ENCODE results near the gene MRGPRF.
"Not testable (repeated sequence)": the region's sequence is repeated elsewhere in the genome, so short reads cannot be mapped to it uniquely, and the experiment has no call there.

The MRGPRF gene

DNA sequence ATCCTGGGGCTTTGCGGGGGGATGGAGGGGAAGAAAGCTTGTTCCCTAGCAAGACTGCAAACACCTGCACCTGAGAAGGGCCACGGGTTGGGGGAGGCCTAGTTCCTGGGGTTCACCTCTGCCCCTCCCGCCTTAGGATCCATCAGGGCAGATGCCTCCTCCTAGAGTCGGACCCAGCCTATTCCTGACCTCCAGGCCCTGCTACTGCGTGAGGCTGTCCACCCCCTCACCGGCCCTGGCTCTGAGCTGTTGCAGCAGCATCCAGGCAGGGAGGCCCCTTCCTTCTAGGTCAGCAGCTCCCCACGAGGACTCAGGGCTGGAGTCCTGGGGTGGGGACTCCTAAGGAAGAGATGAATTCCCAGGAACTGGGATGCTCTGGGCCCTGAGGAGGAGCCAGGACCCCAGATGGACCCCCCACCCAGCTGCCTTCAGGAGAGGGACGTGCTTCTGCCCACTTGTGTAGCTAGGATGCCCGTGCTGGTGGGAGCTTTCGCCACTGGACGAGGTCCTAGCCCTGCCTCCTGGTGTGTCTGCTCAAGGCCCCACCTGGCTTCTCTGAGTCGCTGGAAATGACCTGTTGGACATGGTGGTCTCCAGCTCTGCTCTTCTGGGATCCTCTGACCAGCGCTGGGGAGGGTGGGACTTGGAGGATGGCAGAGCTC is 10.3 kb downstream of the MRGPRF start:
- no peak for DNase-seq (ENCODE audit: low read depth)

DNA sequence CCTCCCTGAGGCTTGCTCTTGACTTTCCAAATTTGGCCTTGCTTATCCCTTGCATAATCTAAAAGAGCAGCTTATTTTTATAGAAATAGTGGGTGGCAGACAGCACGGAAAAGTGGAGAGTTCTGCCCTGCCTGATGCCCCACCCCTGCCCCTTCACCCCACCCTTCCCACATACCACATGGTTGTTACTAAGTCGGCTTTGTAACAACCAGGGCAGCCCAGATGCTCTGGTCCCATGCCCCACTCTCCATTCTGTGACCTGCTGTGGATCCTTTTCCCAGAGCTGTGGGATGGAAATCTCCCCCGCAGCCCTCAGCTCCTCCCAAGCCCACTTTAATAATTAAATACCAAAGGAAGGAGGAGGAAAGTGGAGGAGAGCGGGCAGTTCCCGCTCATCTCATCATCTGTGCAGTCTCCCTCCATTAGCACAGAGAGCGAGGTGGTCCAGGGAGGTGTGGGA is 10.9 kb downstream of the MRGPRF start:
- DNase-seq (ENCODE audit: low read depth) = no peak

DNA sequence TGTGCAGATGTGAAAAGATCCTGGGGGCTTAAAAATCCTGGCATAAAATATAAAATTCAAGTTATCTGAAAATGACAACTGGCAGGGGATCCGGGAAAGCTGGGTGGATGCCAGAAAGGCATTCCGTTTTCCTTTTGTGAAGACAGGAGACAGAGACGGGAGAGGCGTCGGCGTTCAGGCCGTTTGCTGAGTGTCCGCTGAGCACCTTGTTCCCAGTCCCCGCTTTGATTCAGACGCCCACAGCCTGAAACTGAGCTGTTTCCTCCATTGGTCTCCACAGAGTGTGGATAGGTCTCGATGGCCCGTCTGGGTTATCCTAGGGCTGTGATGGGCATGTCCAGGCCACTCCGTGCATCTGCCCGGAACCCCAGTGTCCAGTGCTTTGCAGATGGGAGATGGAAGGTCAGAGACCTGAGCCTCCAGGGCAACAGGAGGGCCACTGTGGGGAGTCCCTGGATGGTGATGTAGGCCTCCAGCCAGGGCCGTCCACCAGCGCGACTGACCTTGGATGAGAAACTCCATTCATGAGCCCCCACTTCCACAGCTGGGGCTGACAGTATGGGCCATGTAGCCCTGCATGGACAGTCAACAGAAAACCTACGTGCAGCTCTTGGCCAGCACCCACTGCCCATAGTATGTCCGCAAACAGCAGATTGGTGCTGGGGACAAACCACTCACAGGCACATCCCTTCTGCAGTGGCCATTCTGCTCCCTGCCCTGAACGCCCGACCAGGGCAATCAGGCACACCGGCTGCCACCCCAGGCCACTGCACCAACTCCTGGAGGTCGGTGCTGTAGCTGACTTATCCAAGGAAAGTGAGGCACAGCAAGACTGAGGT is 11.6 kb downstream of the MRGPRF start:
- no peak for DNase-seq (ENCODE audit: low read depth)

DNA sequence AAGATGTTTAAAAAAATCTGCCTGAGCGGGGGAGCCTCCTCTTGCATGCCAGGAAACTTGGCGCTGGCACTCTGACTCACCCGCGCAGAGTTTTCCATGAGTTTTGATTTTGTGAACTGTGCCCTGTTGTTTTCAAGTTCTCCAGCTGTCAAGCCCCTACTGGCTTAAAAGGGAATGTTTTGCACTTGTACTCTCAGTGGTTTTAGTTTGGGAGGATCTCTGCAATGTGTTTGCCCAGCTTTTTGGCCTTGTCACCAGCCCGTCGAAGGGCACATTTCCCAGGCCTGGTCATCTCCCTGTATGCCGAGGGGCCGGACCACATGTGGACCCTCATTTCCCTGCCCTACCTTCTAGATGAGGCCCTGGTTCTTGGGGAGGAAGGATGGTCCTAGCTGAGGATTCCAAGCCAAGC is 12.2 kb downstream of the MRGPRF start:
- DNase-seq (ENCODE audit: low read depth) = no peak

DNA sequence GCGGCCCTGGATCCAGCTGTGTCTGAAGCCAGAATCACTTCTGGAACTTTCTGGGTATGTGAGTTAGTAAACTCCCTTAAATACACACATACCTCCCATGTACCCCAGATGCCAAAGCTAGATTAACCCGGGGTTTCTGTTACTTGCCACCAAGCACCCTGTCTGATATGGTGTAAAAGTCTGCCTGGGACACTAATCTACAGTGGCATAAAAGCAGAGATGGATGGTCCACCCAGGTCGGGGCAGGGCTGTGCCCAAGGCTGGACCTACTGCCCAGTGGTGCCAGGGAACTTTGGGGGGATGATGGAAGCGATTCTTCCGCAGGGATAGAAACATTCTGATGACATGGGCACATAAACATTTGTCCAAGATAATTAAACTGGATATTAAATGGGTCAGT is 12.7 kb downstream of the MRGPRF start:
- DNase-seq (ENCODE audit: low read depth) = no peak

DNA sequence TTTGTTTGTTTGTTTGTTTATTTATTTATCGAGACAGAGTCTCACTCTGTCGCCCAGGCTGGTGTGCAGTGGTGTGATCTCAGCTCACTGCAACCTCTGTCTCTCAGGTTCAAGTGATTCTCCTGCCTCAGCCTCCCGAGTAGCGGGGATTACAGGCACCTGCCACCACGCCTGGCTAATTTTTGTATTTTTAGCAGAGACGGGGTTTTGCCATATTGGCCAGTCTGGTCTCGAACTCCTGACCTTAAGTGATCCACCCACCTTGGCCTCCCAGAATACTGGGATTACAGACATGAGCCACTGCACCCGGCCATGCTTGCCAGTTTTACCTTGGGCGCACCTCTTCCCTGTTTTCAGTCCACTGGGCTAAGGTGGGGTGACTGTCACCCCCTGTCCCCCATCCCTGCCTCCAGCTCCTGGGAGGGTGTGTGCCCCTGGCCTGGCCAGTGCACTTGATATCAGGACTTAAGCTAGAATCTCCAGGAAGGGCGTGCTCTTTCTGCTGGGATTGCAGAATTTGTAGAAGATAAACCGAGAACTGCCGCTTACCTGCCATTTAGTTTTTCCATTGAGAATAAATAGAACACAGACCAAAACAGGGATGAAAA is 13.2 kb downstream of the MRGPRF start:
- not testable (repeated sequence) for DNase-seq (ENCODE audit: low read depth)

DNA sequence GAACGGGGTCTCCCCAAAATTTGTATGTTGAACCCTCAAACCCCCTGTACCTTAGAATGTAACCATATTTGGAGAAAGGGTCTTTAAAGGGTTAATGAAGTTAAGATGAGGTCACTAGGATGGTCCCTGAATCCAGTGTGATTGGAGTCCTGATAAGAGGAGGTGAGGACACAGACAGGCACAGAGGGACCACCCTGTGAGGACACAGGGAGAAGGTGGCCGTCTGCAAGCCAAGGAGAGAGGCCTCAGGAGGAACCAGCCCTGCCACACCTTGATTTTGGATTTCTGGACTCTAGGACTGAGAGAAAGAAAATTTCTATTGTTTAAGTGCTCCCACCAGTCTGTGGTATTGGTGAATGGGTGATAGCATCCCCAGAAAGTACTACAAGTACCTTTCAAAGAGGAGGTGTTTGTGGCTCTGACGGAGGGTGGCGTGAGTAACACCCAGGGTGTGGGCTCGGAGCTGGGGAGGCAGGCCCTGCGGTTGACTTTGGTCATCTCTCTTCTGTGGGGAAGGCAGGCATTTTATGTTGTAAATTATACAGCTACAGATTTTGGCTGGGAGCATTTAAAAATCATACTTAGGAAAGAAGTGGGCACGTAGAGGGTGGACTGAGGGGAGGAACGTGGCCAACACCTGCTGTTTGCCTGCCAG is 13.8 kb downstream of the MRGPRF start:
- DNase-seq (ENCODE audit: low read depth) = no peak

DNA sequence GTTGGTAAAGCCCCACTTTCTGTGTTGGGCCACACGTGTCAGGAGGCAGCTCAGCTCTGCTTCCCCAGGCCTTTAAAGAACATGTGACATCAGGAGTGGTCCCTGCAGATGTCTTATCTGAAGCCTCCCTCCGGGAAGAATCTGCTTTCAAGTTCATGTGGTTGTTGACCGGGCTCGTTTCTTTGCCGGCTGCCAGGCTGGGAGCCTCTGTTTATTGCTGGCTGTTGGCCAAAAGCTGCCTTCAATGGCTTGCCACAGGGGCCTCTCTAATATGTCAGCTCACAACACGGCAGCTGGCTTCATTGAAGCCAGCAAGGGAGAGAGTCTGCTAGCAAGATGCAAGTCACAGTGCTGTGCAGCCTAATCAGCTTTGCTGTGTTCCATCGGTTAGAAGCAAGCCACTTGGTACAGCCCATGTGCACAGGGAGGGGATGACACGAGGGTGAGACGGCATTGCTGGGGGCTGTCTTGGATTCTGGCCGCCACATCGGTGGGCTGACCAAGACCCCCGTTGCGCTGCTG is 14.6 kb downstream of the MRGPRF start:
- DNase-seq (ENCODE audit: low read depth) = no peak

DNA sequence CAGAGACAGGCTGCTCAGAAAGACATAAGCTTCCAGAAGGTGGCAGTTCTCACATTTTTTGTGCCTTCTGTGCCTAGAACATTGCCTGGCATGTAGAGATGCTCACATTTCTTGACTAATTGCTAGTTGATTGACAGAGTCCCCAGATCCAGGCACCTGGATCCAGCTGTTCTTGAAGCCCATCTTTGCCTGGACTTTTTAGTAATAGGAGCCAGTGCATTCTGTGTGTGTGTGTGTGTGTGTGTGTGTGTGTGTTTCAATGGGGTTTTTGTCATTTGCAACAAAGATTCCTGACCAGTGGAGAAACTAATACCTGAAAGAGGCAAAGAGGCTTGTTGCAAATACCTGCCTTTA is 15.1 kb downstream of the MRGPRF start:
- DNase-seq (ENCODE audit: low read depth) = no peak

DNA sequence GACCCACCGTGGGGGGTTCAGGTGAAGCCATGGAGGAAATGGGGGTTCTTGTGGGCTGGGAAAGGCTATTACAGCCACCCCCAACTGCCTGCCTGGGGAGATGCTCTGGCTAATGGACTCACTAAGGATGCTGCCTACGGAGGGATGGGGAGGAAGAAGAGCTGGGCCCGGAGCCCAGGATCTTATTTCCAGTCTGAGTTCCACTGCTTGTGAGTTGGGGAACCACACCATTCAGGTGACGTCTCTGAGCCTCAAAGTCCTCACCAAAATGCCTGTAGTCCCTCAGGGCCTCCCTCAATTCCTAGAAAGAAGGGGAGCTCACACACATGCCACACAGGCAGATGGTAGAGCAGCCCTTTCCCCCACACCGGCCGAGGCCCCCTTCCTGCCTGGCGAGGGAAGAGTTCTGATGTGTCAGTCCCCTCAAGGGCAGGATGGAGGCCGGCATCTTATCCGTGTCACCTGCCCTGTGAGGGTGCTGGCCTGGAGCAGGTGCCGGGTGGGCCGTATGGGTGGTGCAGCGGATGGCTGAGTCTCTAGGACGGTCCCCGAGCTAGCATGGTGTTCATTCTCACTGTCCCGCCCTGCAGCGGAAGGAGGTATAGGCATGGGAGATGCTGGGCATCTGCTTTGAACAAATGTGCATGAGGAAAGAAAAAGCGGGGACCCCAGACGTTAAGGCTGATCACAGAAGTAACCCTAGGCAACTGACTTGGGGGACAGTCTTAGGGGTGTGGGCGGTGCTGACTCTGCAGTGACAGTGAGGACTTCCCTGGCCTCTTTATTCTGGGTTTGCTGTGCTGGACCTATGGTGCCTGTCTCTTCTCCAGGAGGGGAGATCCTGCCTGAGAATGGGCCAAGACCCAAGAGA is 15.7 kb downstream of the MRGPRF start:
- DNase-seq (ENCODE audit: low read depth) = no peak

DNA sequence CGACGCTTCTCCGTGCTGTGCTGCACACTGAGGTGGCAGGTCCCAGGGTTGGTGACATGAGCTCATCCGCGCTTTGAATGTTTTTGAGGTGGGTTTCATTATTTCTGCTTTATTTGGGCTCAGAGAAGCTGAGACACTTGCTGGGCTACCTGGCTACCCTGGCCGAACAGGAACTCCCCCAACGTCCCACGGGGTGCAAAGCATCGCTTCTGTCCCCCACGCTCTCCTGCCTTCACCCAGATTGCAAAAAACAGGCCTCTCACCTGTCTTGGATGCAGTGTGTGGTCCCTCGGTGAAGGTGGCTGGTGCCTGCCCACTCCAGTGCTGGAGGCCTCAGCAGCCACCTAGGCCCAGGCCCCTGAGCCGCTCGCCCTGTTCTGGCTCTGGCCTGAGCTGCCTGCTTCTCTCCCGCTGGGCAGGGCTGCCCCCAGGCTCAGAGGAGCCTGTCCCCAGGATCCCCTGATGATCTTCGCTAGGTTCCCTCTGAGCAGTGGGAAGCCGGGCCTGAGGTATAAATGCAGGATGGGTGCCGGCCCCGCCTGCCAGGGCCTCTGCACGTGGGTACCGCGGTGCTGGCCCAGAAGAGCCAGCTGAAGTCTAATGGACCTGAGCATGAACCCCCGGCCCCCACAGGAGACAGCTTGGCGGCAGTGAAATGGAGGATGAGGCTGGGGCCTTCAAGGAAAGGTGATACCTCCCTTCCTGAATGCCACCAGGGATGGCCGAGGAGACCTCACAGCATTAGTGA is 16.5 kb downstream of the MRGPRF start:
- no peak for DNase-seq (ENCODE audit: low read depth)

DNA sequence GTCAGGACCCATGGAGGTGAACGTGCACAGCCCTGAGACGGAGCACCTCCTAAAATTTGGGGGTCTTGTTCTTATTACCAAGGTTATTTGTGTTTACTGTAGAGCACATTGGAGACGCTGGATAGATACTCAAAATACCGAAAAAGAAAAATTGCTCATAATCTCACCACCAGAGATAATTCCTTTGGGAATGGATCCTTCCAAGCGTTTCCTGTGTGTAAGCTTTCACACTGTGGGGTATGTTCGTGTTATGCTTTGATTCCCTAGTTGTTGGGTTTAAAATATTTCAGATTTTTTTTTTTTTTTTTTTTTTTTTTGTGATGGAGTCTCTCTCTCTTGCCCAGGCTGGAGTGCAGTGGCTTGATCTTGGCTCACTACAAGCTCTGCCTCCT is 18.2 kb downstream of the MRGPRF start:
- no peak for DNase-seq (ENCODE audit: low read depth)

DNA sequence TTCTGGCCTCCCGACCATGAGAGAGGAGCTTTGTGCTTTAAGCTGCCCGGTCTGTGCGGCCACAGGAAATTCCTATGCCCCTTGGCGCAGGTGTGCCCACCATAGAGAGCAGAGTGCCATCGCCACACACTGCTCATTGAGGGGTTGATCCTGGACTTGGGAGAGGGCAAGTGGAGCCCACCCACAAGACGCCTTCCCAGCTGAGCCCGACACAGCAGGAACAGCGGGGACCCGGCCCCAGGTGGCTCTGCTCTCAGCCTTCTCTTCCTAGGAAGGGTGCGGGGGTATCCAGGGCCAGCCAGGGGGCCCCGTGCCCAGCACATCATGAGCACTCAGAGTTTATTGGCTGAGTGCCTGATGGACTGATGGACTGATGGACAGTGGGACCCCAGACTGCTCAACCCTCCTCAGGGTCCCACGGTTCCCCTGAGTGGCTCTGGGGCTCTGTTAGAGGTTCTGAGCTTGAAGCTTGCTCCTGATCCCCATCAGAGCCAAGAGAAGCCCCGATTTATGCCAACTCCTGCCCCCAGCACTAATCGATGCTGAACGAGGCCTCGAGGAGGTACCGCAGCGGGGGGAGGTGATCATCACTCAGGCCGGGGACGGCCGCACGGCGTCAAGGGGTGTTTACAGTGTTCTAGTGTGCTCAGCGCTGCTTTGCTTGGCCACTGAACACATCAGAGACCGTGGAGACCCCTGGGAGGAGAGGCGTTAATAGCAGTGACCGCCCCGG is 18.7 kb downstream of the MRGPRF start:
- no peak for DNase-seq (ENCODE audit: low read depth)

DNA sequence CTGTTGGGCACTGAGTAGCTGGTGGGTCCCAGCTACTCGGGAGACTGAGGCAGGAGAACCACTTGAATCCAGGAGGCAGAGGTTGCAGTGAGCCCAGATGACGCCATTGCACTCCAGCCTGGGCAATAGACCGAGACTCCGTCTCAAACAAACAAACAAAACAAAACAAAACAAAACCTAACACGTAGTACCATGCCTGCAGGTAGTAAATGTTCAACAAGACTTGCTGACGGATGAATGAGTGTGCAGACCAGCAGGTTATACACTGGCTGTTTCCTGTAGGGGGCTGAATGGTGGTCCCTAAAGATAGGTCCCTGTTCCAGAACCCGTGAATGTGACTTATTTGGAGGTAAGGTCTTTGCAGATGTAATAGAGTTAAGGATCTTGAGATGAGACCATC is 19.5 kb downstream of the MRGPRF start:
- DNase-seq (ENCODE audit: low read depth) = no peak

DNA sequence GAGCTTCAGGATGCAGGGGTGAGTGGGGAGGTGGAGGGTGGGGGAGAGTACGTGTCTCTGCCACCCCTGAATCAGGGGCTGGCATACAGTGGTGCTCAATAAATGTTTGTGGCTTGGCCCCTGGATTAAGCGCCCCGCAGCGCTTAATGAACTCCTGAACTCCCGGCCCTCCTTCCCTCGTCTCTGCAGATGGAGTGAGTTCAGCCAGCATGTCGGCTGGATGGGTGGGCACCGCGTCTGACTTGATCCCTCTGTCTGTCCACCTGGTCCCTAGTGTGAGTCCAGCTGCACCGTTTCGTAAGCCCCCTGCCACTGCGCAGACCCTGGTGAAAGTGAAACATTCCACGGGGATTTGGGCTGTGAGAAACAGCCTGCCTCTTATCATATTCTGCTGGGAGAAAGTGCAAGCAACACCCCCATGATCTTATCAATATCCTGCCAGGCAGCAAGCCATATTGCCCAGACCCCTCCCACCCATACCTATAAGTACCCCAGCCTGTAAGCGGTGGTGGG is 20.2 kb downstream of the MRGPRF start:
- no peak for DNase-seq (ENCODE audit: low read depth)

DNA sequence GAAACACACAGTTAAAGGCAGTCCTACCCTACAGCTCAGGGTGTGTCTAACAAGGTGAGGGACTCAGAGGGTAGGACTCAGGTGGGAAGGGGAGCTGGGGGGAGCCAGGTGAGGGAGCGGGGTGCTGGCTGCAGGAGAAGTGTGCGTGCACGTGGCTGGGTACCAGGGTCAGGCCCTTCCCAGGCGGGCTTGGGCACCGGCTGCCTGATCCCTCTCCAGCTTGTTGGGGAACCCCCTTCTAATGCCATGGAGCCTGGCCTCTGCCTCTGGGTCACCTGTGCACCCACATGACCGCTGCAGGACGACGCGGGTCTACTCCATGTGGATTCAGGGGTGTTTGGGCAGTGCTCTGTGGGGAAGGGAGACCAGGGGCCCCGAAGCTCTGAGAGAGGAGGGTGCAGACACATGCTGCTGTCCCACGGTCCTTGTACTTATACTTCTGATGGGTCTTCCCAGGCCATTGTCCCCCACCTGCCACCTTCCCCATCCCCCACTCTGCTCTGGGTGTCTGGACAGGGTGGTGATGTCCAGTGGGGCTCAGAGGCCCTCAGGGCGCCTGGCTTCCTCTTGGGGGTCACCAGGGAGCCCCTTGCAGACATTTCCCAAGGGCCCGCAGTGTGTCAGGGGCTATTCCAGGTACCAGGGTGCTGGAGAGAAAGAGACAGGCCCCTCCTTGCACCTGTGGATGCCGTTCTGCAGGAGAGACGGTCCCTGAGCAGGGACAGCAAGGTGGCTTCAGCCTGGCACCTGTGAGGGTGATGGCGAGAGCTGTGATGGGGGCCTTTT is 21.9 kb downstream of the MRGPRF start:
- DNase-seq (ENCODE audit: low read depth) = no peak

DNA sequence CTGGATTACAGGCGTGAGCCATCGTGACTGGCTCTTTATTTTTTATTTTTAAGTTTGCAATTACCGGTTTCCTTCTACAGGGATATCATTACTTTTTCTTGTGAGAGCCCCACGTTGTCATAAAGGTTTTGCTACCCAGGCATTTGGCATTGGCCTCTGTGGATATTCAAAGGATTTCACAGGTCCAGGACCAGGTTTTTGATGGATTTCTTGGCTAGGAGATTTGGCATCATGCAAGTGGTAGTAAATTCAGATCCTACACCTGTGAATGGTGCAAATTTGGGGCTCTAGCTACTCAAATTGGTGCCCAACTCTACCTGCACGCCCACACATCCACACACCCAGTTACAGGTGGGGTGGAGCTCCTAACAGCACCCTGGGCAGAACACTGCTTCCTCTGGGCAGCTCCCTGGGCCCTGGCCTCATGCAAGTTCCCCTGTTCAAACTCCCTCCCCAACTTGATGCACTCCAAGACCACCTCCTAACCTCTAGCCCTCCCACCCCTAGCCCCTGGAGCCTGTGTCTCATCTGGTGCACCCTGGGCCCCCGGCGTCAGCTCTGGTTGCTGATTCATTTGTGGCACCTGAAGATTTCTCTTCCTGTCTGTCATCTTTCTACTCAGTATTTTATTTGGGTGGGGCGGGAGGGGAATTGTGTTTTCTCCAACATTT is 23.0 kb downstream of the MRGPRF start:
- no peak for DNase-seq (ENCODE audit: low read depth)

DNA sequence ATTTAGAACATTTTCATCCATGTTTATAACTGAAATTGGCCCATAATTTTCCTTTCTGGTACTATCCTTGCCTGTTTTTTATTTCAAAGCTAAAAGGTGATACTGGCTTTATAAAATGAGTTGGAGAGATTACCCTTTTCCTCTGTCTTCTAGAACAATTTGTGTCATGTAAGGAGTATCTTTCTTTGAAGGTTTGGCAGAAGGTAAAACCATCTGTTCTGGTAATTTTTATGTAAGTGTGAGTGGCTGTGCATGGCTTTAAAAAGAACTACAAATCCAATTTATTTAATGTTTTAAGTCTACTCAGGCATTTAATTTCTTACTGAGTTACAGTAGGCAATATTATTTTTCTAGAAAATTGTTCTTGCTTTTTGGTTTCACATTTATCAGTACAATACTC is 24.6 kb downstream of the MRGPRF start:
- no peak for DNase-seq (ENCODE audit: low read depth)
